ENCODE results near the gene CAMTA1.

CAMTA1 gene

GRCh38 chr1:7473223-7474142 lies 688.2 kb downstream of the CAMTA1 start:
- no peak for DNase-seq

DNA sequence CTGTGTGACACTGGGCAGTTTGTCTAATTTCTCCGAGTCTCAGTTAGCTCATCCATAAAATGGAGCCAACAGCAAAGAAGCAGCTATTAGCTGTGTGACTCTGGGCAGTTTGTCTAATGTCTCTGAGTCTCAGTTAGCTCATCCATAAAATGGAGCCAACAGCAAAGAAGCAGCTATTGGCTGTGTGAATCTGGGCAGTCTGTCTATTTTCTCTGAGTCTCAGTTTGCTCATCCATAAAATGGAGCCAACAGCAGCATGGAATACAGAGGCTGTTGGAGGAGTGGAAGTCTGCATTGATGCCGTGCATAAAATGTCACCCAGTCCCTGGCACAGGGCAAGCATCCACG lies 688.9 kb downstream of the CAMTA1 start:
- no peak for DNase-seq

GRCh38 chr1:7474786-7475502 lies 689.7 kb downstream of the CAMTA1 start:
- DNase-seq = no peak

- DNase-seq = no peak
These were observed 690.4 kb downstream of the CAMTA1 start for GRCh38 chr1:7475691-7476090.

DNA sequence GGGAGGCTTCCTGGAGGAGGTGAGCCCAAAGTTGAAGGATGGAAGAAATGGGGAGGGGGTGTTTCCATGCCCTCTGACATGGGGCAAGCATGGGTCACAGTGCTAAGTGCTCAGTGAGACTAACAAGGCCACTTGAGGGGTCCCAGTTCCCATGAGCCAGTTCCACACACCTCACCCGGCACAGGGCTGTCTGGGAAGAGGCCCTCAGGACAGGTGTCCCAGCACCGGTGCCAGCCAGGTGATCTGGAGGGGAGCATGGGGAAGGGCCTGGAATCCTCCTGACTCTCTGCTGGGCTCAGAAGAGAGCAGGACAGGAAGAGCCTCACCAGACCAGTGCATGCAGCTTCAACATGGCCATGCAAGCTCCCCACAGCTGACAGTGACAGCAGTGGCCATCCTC lies 691.1 kb downstream of the CAMTA1 start:
- DNase-seq = no peak

GRCh38 chr1:7476861-7477547 lies 691.8 kb downstream of the CAMTA1 start:
- no peak for DNase-seq

- DNase-seq = no peak
These were observed 692.3 kb downstream of the CAMTA1 start for GRCh38 chr1:7477593-7477992.

GRCh38 chr1:7478142-7478790 lies 693.0 kb downstream of the CAMTA1 start:
- DNase-seq = no peak

DNA sequence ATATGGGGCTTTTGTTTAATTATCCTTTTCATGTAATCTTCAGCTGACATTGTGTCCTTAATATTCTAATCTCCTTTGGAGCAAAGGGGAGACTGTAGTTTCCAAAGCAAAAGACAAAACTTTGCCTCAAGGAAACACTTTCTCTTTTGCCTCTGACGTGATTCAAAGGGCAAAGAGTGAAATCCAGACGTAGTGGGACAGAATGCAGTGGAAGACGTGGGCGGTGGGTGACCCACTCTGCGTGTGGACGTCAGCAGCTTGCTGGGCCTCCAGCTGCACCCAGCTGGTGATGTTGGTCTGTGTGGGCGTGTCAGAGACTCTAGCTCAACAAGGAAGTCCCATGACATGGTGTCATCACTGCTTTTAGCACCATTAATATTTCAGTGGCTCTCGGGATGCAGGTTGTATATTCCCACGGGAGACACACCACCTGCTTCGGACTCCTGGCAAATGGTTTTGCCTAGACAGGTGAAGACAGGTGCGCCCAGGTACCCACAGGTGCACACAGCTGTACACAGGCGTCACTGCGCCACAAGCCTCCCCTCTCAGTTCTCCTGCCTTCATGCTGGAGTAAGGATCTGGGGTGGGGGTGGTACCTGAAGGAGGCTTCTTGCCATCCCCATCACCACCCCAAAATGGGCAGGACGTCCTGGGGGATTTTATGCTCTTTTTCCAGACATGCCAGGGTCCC lies 693.7 kb downstream of the CAMTA1 start:
- DNase-seq = no peak

DNA sequence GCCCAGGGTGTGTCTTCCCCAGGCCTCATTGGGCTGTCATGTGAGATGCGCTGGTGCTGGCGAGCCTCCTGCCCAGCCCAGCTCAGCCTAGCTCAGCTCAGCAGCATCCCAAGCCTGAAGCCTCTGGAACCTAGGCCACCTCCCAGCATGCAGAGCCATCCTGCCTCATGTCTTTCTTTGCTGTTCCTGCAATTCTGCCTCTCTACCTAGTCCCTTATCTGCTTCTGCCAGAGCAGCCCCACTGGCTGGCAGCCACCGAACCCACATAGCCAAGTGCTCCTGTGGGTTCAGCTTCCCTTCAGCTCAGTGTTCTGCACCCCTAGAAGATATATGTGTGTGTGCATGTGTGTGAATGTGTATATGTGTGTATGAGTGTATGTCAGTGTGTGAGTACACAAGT lies 694.3 kb downstream of the CAMTA1 start:
- no peak for DNase-seq

DNA sequence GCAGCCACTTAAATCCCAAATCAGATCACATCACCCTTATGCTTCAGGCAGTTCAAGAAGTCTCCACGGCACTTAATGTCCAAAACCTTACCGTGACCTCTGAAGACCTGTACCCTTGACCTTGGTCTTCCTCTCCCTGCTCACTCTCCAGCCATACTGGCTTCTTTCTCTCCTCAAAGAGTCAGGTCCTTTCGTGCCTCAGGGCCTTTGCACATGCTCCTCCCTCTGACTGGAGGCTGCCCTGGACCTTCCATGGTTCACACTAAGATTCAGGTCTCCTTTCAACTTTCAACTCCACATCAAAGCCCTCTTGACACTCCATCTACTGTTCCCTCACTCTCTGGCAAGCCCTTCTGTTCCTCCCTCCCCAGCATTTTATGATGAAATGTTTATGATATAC lies 695.9 kb downstream of the CAMTA1 start:
- no peak for DNase-seq

- no peak for DNase-seq
These were observed 696.8 kb downstream of the CAMTA1 start for GRCh38 chr1:7482077-7482476.

- no peak for DNase-seq
These were observed 697.7 kb downstream of the CAMTA1 start for GRCh38 chr1:7482772-7483495.

DNA sequence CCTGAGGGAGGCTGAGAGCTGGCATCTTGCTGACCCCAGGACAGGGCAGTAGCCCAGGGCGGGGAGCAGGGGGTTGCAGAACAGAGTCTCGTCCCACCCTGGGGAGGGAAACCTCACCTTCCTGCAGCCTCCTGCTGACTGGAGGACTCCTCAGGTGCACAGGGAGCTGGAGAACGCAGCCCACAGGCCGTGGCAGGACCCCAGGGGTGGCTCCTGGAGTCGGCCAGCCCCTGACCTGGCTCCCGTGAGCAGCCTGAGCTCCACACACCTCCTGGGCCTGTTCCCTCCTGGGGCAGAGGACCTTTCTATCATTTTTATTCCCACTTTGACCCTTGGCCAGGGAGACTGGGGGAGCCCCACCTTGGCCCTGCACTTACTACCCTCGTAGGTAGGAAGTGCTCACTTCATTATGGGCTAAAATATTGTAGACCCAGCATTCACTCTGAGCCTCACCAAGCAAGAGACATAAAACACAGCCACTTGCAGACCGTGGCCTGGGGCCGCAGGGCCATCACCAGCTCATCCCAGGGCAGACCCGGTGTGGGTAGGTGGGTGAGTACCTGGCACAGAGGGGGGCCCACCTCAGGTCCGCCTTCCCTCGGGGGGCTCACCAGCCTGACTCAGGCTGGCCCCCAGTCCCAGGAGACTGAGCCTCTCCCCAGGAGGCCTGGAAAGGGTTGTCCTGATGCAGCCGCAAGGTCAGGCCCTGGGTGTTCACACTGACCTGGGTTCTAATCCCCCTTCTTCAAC lies 698.6 kb downstream of the CAMTA1 start:
- DNase-seq = no peak

DNA sequence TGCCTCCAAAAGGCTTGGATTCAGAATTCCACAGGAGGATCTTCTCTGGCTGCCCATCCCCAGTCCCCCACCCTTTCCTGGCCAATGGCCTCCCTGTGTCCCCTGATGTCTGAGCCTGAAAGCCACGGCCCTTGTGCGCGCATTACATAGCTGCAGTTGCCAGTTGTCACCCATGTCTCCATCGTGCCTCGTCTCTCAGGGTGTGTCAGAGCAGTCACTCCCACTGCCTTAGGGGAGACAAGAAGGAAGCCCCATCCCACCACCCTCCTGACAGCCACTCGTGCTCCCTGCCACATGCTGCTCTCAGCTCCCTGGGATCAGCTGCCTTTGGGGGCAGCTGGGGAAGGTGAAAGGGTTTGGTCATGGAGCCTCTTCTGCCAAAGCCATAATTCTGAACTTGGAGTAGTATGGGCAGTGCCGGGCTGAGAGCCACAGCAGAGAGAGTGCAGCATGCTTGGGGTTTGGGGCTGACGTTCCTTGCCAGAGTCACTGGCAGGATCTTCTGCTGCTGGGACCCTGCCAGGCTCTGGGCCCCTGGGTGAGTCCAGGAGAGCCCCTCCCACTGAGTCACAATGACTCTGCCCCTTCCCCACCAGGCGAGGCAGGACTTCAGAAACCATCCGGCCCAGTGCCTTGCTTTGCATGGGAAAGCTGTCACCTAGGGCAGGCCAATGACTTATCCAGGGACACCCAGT lies 700.0 kb downstream of the CAMTA1 start:
- no peak for DNase-seq

DNA sequence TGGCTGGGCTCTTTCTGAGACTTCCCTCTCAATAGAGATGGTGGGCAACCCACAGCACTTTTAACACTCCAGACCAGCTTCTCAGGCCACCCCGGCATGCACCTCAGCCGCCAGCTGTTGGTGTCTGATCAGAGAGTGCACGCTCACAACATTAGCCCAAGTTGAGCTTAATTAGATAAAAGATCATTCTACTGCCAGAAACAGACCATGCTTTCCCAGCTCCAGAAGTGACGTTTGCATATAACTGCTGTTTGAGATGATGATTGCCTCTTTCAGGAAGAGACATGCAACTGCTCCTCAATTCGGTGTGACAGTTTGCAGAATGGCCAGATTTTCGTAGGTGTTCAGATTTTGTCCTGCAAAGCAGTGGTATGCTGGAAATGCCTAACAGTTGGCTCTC lies 700.6 kb downstream of the CAMTA1 start:
- no peak for DNase-seq

DNA sequence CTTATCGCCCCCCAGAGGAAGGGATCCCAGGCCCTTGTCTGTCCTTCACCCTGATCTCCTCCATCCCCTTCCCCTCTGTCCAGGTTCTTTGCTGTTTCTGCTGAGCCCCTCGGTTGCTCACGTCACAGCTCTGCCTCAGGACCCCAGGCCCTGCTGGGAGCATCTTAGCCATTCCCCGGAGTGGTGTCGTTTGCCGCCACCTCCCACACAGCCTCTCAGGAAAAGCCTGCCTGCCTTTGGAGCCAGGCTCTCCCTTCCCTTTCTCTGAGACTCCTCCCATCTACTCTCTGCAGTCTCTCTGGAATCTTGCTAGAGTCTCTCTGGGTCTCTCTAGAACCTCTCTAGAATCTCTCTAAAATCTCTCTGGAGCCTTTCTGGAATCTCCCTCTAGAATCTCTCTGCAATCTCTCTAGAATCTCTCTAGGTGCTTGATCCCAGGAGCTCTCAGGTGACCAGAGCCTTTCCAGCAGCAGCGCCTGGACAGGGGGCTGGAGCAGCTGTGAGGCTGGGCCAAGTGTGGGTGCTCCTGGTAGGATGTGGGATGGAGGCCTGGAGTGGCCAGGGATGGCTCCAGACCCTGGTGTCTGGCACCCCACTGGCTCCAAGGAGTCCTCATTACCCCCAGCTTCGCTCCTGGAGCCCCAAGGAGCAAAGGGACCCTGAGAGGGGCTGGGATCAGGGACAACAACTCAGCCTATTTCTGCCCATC lies 702.7 kb downstream of the CAMTA1 start:
- no peak for DNase-seq

GRCh38 chr1:7488475-7488842 lies 703.2 kb downstream of the CAMTA1 start:
- DNase-seq = no peak

DNA sequence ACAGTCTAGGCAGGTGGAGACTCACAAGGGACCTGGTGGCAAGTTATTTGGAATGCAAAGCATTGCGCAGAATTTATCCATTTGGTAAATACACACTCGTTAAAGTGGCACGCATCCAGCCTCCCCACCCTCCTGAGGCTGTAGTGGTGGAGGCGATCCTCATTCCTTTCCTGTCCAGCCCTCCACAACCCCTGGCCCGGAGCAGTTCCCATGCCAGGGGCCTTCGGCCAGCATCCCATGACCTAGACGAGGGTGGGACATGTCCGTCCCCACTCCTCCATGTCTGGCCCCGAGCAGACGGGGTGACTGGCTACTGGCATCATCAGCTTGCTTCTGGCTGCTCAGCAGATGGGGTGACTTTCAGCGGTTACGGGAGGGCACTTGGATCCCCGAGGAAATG lies 704.3 kb downstream of the CAMTA1 start:
- DNase-seq = no peak

- DNase-seq = no peak
These were observed 705.3 kb downstream of the CAMTA1 start for GRCh38 chr1:7490576-7490975.
